ENCODE measurements around the gene CGGBP1.
"Not testable (repeated sequence)": the region's sequence is repeated elsewhere in the genome, so short reads cannot be mapped to it uniquely, and the experiment has no call there.

Gene CGGBP1

DNA sequence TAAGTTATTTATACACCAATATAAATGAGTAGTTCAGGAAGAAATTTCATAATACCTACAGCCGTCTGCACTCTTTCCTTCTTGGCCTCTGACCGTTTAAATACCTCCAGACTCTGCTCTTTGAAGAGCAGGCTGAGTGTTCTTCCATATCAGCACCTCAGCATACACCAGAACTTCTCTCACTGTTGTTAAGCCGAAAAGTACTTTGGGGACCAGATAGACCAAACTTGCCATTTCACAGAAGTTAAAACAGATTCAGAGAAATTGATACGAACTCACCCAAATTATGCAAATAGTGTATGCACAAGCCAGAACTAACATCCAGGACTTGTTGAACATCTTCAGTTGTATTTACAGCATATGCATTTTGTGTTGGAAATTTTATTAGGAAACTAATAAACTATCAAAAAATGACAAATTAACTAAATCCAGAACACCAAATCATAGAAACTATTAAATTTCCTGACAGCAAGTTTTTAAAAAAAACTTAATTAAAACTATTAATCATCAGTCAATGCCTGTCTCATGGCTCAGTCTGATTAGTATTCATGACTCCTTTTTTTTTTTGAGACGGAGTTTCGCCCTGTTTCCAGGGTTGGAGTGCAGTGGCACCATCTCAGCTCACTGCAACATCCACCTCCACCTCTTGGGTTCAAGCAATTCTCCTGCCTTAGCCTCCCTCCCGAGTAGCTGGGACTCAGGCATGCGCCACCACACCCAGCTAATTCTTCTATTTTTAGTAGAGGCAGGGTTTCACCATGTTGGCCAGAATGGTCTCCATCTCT lies 24.1 kb downstream of the CGGBP1 start:
- no peak for DNase-seq (ENCODE audit: low read depth)

DNA sequence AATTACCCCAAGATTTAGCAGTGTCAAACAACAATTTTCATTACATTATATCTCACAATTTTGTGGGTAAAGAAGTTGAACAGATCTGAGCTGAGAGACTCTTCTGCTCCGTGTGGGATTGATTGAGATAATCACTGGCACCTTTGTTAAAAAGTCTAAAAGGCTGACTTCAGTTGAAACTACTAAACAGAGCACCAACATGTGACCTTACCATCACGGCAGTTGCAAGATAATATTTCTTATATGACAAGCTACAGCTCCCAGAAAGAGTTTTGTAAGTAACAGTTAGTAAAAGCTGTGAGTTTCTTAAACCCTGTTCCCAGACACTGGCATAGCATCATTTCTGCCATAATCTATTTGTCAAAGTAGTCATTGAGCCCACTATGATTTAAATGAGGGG lies 25.0 kb downstream of the CGGBP1 start:
- no peak for DNase-seq (ENCODE audit: low read depth)

DNA sequence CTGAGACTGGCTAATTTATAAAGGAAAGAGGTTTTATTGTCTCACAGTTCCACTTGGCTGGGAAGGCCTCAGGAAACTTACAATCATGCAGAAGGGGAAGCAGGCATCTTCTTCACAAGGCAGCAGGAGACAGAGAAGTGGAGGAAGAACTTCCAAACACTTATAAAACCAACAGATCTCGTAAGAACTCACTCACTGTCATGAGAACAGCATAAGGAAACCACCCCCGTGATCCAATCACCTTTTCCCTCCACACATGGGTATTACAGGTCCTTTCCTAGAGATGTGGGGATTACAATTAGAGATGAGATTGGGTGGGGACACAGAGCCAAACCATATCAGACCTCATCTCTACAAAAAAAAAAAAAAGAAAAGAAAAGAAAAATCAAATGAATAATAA lies 25.7 kb downstream of the CGGBP1 start:
- DNase-seq (ENCODE audit: low read depth): no peak

DNA sequence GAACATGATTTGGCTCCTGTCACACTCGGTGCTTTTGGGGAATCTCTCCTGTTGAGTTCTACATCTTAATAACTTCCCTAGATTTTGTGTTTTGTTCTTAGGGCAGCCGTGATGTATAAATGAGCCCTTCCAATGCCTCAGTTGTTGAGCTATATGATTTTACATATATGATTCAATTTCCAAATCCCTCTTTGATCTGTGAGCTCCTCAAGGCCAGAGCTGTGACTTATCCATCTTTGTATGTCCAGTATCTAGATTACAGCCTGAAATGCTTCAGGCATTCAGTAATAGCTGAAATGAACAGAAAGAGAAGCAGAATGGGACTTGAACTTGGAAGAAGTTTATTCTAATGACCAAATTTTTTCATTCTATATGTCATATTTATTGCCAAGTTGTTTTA lies 26.6 kb downstream of the CGGBP1 start:
- no peak for DNase-seq (ENCODE audit: low read depth)

DNA sequence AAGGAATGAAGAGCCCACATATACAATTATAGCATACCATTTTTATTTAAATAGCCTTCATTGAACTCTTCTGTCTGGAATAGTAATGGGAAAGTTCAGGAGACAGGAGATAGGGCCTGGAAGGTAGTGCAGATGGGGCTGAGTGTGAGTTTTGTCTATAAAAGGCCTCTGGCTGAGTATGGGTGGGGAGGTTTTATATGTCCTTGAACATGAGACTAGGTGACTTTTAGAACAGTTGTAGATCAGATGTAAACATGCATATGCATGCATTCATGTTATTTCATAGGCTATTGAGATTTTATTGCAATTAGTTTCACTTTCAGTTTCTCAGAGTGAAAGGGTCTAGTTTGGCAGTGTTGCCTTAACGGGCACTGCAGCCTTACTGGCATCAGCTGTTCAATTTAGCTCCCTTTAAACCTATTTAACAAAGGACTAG lies 27.1 kb downstream of the CGGBP1 start:
- DNase-seq (ENCODE audit: low read depth): no peak

DNA sequence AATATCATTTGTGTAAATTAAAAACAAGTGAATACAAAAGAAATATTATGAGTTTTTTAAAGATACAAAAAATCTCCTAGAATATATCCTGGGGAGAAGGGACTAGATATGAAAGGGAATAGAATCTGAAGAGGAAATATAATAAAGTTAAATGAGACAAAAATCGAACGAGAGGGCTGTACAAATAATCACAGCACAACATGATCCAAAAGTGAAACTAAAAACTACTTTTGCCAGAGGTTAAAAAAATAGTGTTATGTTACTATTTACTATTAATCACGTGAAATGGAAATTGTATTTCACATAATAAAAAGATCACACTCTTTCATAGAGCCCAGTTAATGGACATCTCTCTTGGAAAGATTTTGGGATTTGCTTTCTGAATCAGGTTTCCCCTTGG lies 28.6 kb downstream of the CGGBP1 start:
- no peak for DNase-seq (ENCODE audit: low read depth)

DNA sequence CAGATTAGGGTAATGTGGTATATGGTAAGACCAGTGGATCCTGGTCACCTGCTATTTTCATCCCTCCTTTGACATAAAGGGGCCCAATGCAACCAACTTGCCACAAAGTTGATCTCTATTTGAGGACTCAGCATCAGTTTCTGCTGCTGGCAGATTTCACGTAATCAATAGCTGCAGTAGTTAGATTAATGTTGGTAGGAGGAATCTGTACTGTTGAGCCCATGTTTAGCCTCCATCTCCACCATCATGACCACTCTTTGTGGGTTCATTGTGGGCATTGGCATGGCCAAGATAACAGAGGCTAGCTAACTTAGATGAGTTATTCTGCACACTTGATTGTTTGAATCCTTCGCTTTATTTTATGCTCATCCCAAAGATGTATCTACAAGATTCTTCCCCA lies 29.9 kb downstream of the CGGBP1 start:
- no peak for DNase-seq (ENCODE audit: low read depth)

DNA sequence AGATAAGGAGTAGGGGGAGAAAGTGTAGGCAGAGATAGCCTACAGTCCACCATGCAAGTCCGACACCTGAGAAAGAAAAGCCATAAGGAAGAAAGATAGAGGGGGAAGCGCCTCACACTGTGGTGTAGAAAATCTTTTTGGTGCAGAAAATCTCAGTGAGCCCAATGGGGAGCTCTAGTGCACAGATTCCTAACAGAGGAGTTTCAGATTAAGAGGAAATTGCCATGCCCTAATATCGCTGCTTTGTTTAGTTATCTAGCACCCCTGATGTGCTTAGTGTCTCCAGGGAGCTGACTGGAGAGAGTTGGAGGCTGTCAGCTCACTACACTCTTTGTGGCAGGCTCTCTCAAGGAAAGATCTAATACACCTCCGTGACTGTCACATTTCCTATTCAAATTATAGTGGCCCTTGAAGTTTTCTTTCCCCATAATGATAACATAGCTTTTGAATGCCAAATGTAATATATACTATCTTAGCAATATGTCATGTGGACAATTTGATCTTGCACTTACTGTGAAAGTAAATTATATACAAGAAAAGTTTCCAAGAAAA lies 33.7 kb downstream of the CGGBP1 start:
- no peak for DNase-seq (ENCODE audit: low read depth)

DNA sequence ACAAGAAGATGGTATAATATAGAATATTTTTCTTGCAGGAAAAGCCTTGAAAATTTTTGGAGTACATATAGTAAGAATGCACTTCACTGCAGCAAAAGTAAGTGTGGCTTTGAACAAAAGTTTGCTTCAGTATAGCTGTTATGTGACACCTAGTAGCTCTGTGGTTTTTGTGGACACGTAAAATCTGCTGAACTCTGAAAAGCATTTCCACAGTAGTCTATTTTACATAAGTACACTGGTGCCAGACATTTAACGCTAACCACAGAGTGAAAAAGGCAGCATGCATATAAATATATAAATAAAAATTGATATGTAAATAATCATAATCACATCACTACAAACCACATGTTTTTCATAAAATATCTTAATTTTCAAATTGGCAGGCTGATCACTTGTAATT lies 39.8 kb downstream of the CGGBP1 start:
- no peak for DNase-seq (ENCODE audit: low read depth)

DNA sequence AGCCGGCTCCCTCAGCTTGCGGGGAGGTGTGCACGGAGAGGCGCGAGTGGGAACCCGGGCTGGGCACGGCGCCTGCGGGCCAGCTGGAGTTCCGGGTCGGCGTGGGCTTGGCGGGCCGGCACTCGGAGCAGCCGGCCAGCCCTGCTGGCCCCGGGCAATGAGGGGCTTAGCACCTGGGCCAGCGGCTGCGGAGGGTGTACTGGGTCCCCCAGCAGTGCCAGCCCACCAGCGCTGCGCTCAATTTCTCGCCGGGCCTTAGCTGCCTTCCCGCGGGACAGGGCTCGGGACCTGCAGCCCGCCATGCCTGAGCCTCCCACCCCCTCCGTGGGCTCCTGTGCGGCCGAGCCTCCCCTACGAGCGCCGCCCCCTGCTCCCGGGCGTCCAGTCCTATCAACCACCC lies 43.1 kb downstream of the CGGBP1 start:
- not testable (repeated sequence) for DNase-seq (ENCODE audit: low read depth)

DNA sequence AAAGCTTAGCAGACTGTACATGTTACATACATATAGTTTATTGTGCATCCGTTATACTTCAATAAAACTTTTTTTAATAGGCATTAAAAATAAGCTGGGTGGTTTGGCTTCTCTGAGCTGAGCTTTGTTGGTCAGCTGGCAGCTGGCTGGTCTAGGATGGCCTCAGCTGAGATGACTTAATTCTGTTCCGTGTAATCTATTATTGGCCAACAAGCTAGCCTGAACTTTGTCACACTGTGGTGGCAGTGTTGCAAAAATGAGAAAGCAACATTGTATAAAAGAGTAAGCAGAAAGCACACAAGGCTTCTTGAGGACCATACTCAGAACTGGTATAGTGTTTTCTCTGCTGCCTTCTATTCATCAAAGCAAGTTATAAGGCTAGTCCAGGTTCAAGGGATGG lies 45.2 kb downstream of the CGGBP1 start:
- no peak for DNase-seq (ENCODE audit: low read depth)

DNA sequence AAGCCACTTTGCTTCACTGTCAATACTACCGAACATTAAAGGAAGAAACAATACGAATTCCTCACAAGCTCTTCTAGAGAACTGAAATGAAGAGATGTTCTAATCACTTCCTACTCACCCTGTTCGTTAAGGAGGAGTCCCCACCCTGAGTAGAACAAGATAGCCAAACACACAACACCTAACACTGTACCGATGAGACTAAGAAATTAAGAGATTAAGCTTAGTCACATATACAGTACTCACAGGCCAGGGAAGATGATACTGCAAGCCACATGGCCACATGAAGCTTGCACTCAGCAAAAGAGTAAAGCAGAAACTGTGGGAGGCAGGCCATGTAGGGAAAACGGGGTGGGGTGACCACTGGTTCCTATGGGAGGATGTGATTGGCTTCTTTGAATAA lies 48.0 kb downstream of the CGGBP1 start:
- DNase-seq (ENCODE audit: low read depth): no peak

DNA sequence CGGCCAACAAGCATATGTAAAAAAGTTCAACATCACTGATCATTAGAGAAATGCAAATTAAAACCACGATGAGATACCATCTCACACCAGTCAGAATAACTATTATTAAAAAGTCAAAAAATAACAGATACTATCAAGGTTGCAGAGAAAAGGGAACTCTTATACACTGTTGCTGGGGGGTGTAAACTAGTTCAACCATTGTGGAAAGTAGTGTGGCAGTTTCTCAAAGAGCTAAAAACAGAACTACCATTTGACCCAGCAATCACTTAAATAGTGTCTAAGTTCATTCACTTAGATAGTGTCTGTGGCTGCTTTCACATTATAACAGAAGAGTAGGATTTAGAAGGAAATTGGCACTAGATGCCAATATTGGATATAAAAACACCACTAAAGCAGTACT lies 49.7 kb downstream of the CGGBP1 start:
- DNase-seq (ENCODE audit: low read depth): no peak

DNA sequence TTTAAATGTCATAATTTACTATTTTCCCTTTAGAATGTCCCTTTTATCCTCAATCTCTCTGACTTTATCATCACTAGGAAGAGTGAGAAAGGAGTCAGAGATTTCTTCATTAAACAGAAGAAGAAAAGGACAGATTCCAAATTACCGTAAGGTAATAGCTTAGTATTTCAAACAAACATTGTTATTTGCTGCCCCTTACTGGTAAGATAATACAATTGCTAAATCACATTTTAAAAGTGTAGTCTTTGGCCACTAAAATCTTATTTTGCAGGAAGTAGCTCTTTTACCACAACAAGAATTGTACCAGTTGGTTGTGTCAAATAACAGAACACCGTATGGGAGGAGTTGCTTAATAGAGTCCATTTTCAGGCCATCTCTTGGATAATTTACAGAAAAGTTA lies 53.7 kb downstream of the CGGBP1 start:
- DNase-seq (ENCODE audit: low read depth): no peak

DNA sequence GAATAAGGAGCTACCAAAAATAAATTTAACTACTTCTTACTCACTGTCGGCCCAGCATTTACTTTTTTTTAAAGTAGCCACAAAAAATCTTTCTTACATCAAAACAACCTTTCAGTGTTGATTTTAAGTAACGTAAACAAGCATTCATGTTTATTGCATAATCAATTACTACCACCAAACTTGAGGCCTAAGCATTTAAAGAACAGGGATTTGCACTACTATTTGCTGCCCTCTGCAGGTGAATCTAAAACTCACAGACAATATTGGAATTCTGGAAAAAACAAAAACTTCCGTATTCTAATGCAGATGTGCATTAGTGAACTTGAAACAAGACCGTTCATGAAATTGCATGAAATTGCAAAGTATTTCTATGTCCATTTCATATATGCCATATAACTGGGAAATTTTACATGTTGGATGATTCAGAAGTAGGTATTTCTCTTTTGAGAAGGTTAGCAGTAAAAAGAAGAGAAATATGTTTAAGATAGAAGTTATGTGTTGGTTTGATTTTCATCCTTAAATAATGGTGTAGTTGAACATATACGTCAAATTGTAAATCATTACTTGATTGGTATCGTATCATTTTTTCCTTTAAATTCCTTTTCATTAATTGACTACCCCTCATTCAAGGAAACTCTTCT lies 55.6 kb downstream of the CGGBP1 start:
- no peak for DNase-seq (ENCODE audit: low read depth)

DNA sequence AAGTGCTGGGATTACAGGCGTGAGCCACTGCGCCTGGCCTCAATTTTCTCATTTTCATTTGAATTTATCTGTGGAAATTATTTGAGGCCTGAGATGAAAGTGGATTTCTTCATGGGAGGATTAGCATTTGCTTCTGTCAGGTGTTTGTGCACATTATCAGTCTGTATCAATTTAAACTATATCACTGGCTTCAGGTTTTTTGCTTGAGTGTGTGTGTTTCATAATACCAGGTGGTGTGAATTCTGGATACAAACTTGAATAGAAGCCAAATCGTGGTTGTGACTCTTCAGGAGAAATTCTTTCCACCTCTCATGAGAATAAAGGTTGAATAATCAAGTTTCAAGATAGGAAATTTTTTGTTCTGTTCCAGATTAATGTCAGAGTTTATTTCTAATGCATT lies 56.4 kb downstream of the CGGBP1 start:
- no peak for DNase-seq (ENCODE audit: low read depth)
